OCI-LY1 (cell line): Measurements from ENCODE around the gene DGKQ.

Experiments used
- H2AFZ ChIP-seq: fragments of 200-600 bp; sonication (generic), shearing (Covaris generic); 2 replicates; pipeline ENCODE4 v1.6.0; 2014; ENCODE audit warnings: antibody characterized with exemption, mild to moderate bottlenecking, low read length
- H3F3A ChIP-seq: fragments of 200-600 bp; sonication (generic), shearing (Covaris generic); 2 replicates; pipeline ENCODE4 v1.6.0; 2014; ENCODE audit warnings: mild to moderate bottlenecking, antibody characterized with exemption, low read length, moderate library complexity; ENCODE audit not compliant: insufficient read depth
- H3K27ac ChIP-seq: fragments of 200-600 bp; sonication (generic); 2 replicates; pipeline ENCODE4 v1.5.1; 2014; ENCODE audit warnings: low read length, mixed run types, mild to moderate bottlenecking, low read depth; ENCODE audit not compliant: poor library complexity, severe bottlenecking
- H3K27me3 ChIP-seq: fragments of 200-600 bp; sonication (generic); 2 replicates; pipeline ENCODE4 v1.6.0; 2014; ENCODE audit warnings: antibody characterized with exemption, mild to moderate bottlenecking, low read length, moderate library complexity; ENCODE audit not compliant: insufficient read depth
- H3K36me3 ChIP-seq: fragments of 200-600 bp; sonication (generic); 2 replicates; pipeline ENCODE4 v1.6.1; 2014; ENCODE audit warnings: mild to moderate bottlenecking, antibody characterized with exemption, low read length, moderate library complexity, mixed read lengths; ENCODE audit not compliant: insufficient read depth
- H3K4me1 ChIP-seq: fragments of 200-600 bp; sonication (generic); 2 replicates; pipeline ENCODE4 v1.5.1; 2014; ENCODE audit warnings: mild to moderate bottlenecking, low read length, moderate library complexity; ENCODE audit not compliant: insufficient read depth, severe bottlenecking
- H3K4me2 ChIP-seq: fragments of 200-600 bp; sonication (generic), shearing (Covaris generic); 2 replicates; pipeline ENCODE4 v1.6.1; 2014; ENCODE audit warnings: low read length
- H3K4me3 ChIP-seq: fragments of 200-600 bp; sonication (generic); 2 replicates; pipeline ENCODE4 v1.5.1; 2014; ENCODE audit warnings: low read length, low read depth, mild to moderate bottlenecking, mixed read lengths; ENCODE audit not compliant: poor library complexity, severe bottlenecking
- H3K79me2 ChIP-seq: fragments of 200-600 bp; shearing (Covaris generic); 2 replicates; pipeline ENCODE4 v1.6.1; 2016; ENCODE audit warnings: mixed run types, low read length, mixed read lengths; ENCODE audit not compliant: insufficient read depth
- H3K9ac ChIP-seq: fragments of 200-600 bp; sonication (generic), shearing (Covaris generic); 2 replicates; pipeline ENCODE4 v1.6.1; 2014; ENCODE audit warnings: mild to moderate bottlenecking, low read length, mixed read lengths
- H3K9me2 ChIP-seq: fragments of 200-600 bp; sonication (generic), shearing (Covaris generic); 2 replicates; pipeline ENCODE4 v1.6.1; 2014; ENCODE audit warnings: low read depth, mild to moderate bottlenecking, low read length, mixed read lengths
- H3K9me3 ChIP-seq: fragments of 200-600 bp; shearing (Covaris generic); 2 replicates; pipeline ENCODE4 v1.6.1; 2014; ENCODE audit warnings: low read length, mixed read lengths
- H4K20me1 ChIP-seq: fragments of 200-600 bp; sonication (generic), shearing (Covaris generic); 2 replicates; pipeline ENCODE4 v1.6.0; 2016; ENCODE audit warnings: mild to moderate bottlenecking, low read length; ENCODE audit not compliant: insufficient read depth
- CTCF ChIP-seq: fragments of 200-600 bp; sonication (generic), shearing (Covaris generic); IDR thresholded peaks from 2 replicates; pipeline ENCODE4 v1.5.1; 2017; ENCODE audit warnings: mild to moderate bottlenecking, antibody characterized with exemption, low read length, moderate library complexity, mixed read lengths
- EZH2 ChIP-seq: fragments of 200-600 bp; sonication (generic), shearing (Covaris generic); IDR thresholded peaks from 2 replicates; pipeline ENCODE4 v1.8.0; 2017; ENCODE audit warnings: borderline replicate concordance, mixed run types, mild to moderate bottlenecking, antibody characterized with exemption, low read length, moderate library complexity, mixed read lengths

DGKQ gene

GRCh38 chr4:963276-964225 is 9.8 kb downstream of the DGKQ start:
- Histone ChIP-seq H3K4me3 (no peak overlapping the region), H4K20me1 (no peaks in the 10 kb centered on the region), H3K4me2 (no peak overlapping the region), H3K36me3 (no peaks in the 10 kb centered on the region), H3K27me3 (no peaks in the 10 kb centered on the region), H3K27ac (no peak overlapping the region), H3K79me2 (no peaks in the 10 kb centered on the region), H3K9me2 (no peaks in the 10 kb centered on the region), H3K9ac (no peak overlapping the region), H3F3A (no peaks in the 10 kb centered on the region), H3K9me3 (no peaks in the 10 kb centered on the region), H3K4me1 (peaks cover 3% of the 10 kb centered on the region), H2AFZ (no peak overlapping the region)
- TF ChIP-seq EZH2: no peak
- TF ChIP-seq CTCF: no peak

- Histone ChIP-seq H3K9me2 (no peaks in the 10 kb centered on the region), H3K36me3 (no peaks in the 10 kb centered on the region), H2AFZ (no peak overlapping the region), H3K9me3 (no peaks in the 10 kb centered on the region), H3K4me3 (no peak overlapping the region), H3F3A (no peaks in the 10 kb centered on the region), H3K4me1 (peaks cover 3% of the 10 kb centered on the region), H3K27ac (no peak overlapping the region), H3K4me2 (no peak overlapping the region), H3K79me2 (no peaks in the 10 kb centered on the region), H3K27me3 (no peaks in the 10 kb centered on the region), H3K9ac (no peak overlapping the region), H4K20me1 (no peaks in the 10 kb centered on the region)
- no peak for TF ChIP-seq EZH2
Observed at GRCh38 chr4:962231-963208, 10.8 kb downstream of the DGKQ start.

- Histone ChIP-seq H3K4me1 (peaks cover 3% of the 10 kb centered on the region), H2AFZ (no peak overlapping the region)
Observed at GRCh38 chr4:961351-962230, 11.8 kb downstream of the DGKQ start.

More at GRCh38 chr4:961351-962230, 11.8 kb downstream of the DGKQ start:
- no peaks in the 10 kb centered on the region for H3K79me2 ChIP-seq
- no peak overlapping the region for H3K4me3 ChIP-seq
- H3F3A ChIP-seq: no peaks in the 10 kb centered on the region
- H3K9ac ChIP-seq: no peak overlapping the region
- no peaks in the 10 kb centered on the region for H4K20me1 ChIP-seq
- H3K27ac ChIP-seq: no peak overlapping the region
- H3K9me2 ChIP-seq: no peaks in the 10 kb centered on the region
- no peak overlapping the region for H3K4me2 ChIP-seq
- no peaks in the 10 kb centered on the region for H3K36me3 ChIP-seq
- no peaks in the 10 kb centered on the region for H3K27me3 ChIP-seq
- no peaks in the 10 kb centered on the region for H3K9me3 ChIP-seq
- TF ChIP-seq CTCF (no peak), EZH2 (no peak)
